Upper lobe of left lung (tissue), 4 donors: ENCODE data around the gene DACT2.

Experiments used
- CTCF ChIP-seq, 6 experiments: fragments of 450-650 bp in 4 of 6; fragments of 200-600 bp in 2 of 6; sonication (generic) in 2 of 6; IDR thresholded peaks; one replicate each; pipeline ENCODE4 v1.5.1; 2016 to 2019; ENCODE audit warnings: antibody characterized with exemption in 6 of 6
- POLR2A ChIP-seq, 4 donors: fragments of 450-650 bp; IDR thresholded peaks; one replicate each; pipeline ENCODE4 v1.5.1; 2016 to 2017; ENCODE audit warnings: antibody characterized with exemption in 4 of 4, mild to moderate bottlenecking in 2 of 4
- POLR2AphosphoS5 ChIP-seq, 2 donors: sonication (generic); formaldehyde crosslinking; IDR thresholded peaks; one replicate each; pipeline ENCODE4 v1.5.1; 2017; ENCODE audit warnings: antibody characterized with exemption in 2 of 2

DNA sequence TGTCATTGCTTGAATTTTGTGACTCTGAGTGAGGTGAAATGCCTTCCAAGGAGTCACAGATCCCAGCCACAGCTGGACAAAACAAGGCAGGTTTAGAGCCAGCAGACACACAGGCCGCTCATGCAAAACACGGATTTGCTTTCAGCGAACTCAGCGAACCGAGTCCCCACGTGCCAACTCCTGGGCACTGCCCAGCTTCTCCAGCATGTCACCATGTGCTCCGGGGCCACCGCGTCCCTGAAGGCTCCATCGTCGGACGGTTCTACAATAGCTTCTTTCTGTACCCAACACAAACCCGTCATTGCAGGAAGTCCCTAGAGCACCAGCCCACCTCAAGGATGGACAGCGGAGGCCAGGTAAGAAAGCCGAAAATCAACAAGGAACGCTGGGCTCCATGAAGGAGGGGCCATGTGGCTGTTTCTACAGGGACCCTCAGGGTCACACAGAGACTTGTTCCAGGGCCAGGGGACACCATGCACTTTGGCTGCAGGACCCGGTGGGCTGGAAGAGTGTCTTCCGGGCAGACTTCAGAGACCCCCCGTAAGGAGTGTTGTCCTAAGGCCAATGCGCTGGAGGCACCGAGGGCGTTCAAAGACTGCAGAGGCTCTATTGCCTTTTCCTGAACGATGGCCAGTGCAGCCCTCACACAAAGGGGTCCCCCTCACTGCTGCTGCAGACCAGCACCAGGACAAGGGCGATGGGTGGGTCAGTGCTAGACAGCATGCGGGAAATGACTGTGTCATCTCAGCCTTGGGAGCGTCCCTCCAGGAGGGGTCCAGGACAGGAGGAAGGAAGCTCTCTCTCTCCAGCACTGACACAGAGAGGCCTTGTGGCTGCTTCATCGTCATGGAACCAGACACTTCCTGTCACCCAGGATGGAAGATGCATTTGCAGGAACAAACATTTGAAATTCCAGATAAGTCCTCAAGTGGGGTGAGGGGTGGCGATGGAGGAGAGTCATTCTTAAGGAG, 19.8 kb downstream of the DACT2 start:
- TF ChIP-seq POLR2A (IDR thresholded peaks at IDR 0.05) (no peak), CTCF (IDR thresholded peaks at IDR 0.05) (no peak), POLR2AphosphoS5 (IDR thresholded peaks at IDR 0.05) (no peak)
